A549 (cell line): ENCODE measurements around the gene IZUMO4.

ENCODE experiments used
- EHMT2 ChIP-seq: fragments of 200-600 bp; sonication (generic); IDR thresholded peaks from 2 replicates; pipeline ENCODE4 v1.6.1; 2016; ENCODE audit warnings: antibody characterized with exemption, low read depth, mild to moderate bottlenecking, moderate library complexity
- EP300 ChIP-seq, 2 experiments: fragments of >200 bp; sonication (Bioruptor Twin); formaldehyde crosslinking; IDR thresholded peaks; 2 replicates in 1 of 2; 3 replicates in 1 of 2; pipeline ENCODE4 v1.6.1; 2016 to 2017
- ESRRA ChIP-seq: fragments of 150-350 bp; IDR thresholded peaks from 2 replicates; pipeline ENCODE4 v1.6.1; 2014; ENCODE audit warnings: mild to moderate bottlenecking, low read length, borderline replicate concordance
- MYC ChIP-seq: IDR thresholded peaks from 2 replicates; pipeline ENCODE4 v1.6.1; 2012; ENCODE audit warnings: mild to moderate bottlenecking, inconsistent platforms, low read length, improper control_type of control experiment, borderline replicate concordance
- RAD21 ChIP-seq, 2 experiments: fragments of >200 bp in 1 of 2; sonication (Bioruptor Twin) in 1 of 2; formaldehyde crosslinking in 1 of 2; IDR thresholded peaks in 1 of 2; conservative IDR thresholded peaks in 1 of 2; 2 replicates in 1 of 2; 3 replicates in 1 of 2; pipeline ENCODE4 v1.6.1; 2012 to 2018; ENCODE audit warnings: inconsistent platforms in 1 of 2
- SMC3 ChIP-seq: fragments of >200 bp; sonication (Bioruptor Twin); formaldehyde crosslinking; IDR thresholded peaks from 3 replicates; pipeline ENCODE4 v1.6.1; 2018; ENCODE audit warnings: inconsistent platforms
- TF ChIP-seq, protein P1 (sequence below): fragments of >200 bp; sonication (Bioruptor Twin); formaldehyde crosslinking; IDR thresholded peaks from 3 replicates; pipeline ENCODE4 v1.5.1; 2016

DNA sequence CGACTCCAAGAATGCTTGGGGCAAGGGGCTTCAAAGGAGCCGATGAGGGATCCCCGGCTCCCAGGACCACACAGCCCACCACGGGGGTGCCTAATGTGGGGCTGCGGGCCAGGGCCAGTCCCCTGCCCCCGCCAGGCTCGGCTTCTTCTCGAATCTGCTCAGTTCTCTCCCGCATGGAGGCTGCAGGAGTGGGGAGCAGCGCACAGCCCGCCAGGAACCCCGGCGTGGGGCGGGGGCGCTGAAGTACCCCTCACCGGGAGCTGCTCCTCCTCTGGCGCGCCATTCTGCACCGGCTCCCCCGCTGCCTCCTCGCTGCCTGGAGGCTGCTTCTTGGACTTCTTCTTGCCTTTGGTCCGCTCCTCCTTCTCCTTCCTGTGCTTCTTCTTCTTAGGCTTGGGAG, 14.7 kb downstream of the IZUMO4 start:
- TF ChIP-seq, protein P1, sequence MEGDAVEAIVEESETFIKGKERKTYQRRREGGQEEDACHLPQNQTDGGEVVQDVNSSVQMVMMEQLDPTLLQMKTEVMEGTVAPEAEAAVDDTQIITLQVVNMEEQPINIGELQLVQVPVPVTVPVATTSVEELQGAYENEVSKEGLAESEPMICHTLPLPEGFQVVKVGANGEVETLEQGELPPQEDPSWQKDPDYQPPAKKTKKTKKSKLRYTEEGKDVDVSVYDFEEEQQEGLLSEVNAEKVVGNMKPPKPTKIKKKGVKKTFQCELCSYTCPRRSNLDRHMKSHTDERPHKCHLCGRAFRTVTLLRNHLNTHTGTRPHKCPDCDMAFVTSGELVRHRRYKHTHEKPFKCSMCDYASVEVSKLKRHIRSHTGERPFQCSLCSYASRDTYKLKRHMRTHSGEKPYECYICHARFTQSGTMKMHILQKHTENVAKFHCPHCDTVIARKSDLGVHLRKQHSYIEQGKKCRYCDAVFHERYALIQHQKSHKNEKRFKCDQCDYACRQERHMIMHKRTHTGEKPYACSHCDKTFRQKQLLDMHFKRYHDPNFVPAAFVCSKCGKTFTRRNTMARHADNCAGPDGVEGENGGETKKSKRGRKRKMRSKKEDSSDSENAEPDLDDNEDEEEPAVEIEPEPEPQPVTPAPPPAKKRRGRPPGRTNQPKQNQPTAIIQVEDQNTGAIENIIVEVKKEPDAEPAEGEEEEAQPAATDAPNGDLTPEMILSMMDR: no peak
- TF ChIP-seq SMC3 (no peak), EP300 (IDR thresholded peaks at IDR 0.05) (no peak), MYC (no peak), EHMT2 (no peak), RAD21 (conservative IDR thresholded peaks at IDR 0.05 in 1 of 2, IDR thresholded peaks at IDR 0.05 in 1 of 2) (no peak), ESRRA (no peak)
